ENCODE measurements around the gene VWC2L. TPM values are rescaled to one million over a fixed set of nuclear protein-coding genes. Genes with fewer than 3 reads are reported as not detected.

Gene VWC2L
- total and polyA plus RNA-seq, 2 of the 8 experiments (the other 6 are each of a cell fraction or from before 2014, with no cell fraction given): not detected

DNA sequence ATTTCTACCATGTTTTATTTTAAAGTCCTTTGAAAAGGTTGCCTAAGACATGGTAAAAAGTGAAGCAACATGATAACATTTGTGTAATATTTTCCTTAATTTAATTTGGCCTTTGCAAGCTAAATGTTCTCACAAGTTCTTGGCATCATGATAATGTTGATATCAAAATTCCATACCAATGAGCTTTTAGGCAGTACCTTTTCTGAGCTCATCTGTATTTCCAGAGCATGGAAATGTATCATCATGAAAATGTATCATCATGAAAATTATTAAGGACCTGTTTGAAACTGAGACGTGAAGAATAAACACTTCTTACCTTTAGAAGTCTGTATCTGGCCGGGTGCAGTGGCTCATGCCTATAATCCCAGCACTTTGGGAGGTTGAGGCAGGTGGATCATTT, 73.8 kb downstream of the VWC2L start:
- H3K4me3 ChIP-seq (ENCODE audit: extremely low read depth in 1 of 4, insufficient read depth in 2 of 4, low read depth in 3 of 4, low read length in 4 of 4): no peak overlapping the region
- no peak for FAIRE-seq
- no peaks in the 10 kb centered on the region for H4K20me1 ChIP-seq (replicated peaks in 1 of 2; ENCODE audit: control insufficient read depth in 1 of 2, insufficient read depth in 2 of 2, low read length in 2 of 2)

More for the DNA sequence above, 73.8 kb downstream of the VWC2L start:
- Histone ChIP-seq H3K56ac (replicated peaks; ENCODE audit: insufficient read length, low read depth, low read length) (no peak overlapping the region), H3K18ac (ENCODE audit: extremely low read depth, low read length) (no peak overlapping the region), H3K27ac (ENCODE audit: low read depth, low read length) (no peak overlapping the region; the same call in 1 of the 2 replicates), H2BK20ac (ENCODE audit: low read length) (no peak overlapping the region), H3K4ac (replicated peaks; ENCODE audit: insufficient read length, low read depth, low read length) (no peak overlapping the region), H3K14ac (ENCODE audit: insufficient read length) (no peak overlapping the region), H2BK12ac (ENCODE audit: low read depth, low read length) (no peak overlapping the region), H3K4me2 (ENCODE audit: insufficient read depth in 1 of 2, low read depth in 2 of 2, low read length in 2 of 2) (no peak overlapping the region), H4K8ac (ENCODE audit: extremely low read depth, insufficient read depth, low read length) (no peak overlapping the region), H2BK120ac (replicated peaks; ENCODE audit: low read depth, low read length) (no peak overlapping the region), H4K5ac (ENCODE audit: insufficient read length, low read depth, low read length) (no peak overlapping the region), H2AK5ac (ENCODE audit: low read depth, low read length) (no peak overlapping the region), H3K79me1 (ENCODE audit: low read depth, low read length) (no peaks in the 10 kb centered on the region), H3K23me2 (ENCODE audit: low read depth, low read length) (no peaks in the 10 kb centered on the region), H4K91ac (replicated peaks; ENCODE audit: insufficient read length, low read length) (no peak overlapping the region), H3K9ac (replicated peaks in 1 of 4; ENCODE audit: extremely low read depth in 1 of 4, low read depth in 3 of 4, low read length in 3 of 4) (no peak overlapping the region), H2AFZ (ENCODE audit: low read length) (no peak overlapping the region), H3K36me3 (ENCODE audit: control insufficient read depth in 2 of 4, insufficient read depth in 4 of 4, low read length in 3 of 4) (no peaks in the 10 kb centered on the region), H3K79me2 (ENCODE audit: control insufficient read depth in 1 of 2, insufficient read depth in 2 of 2, low read length in 2 of 2) (no peaks in the 10 kb centered on the region), H3K27me3 (replicated peaks in 1 of 4; ENCODE audit: control insufficient read depth in 3 of 4, extremely low read depth in 1 of 4, insufficient read depth in 3 of 4, low read length in 3 of 4) (no peaks in the 10 kb centered on the region), H3K9me3 (ENCODE audit: insufficient read depth in 2 of 2, low read depth in 1 of 2, low read length in 1 of 2) (no peaks in the 10 kb centered on the region), H3K23ac (ENCODE audit: insufficient read length) (no peak overlapping the region), H2BK5ac (ENCODE audit: low read depth, low read length) (no peak overlapping the region), H3K4me1 (replicated peaks in 1 of 4; ENCODE audit: control insufficient read depth in 3 of 4, insufficient read depth in 4 of 4, low read length in 3 of 4) (peaks cover 0 to 3% (median 0%) of the 10 kb centered on the region in 4 experiments; a peak in 1 of 7 replicates), H2BK15ac (ENCODE audit: low read length) (no peak overlapping the region)
- CTCF ChIA-PET (ENCODE audit: partially characterized antibody): no interaction called here
- POLR2A ChIA-PET (ENCODE audit: partially characterized antibody): no interaction called here
- 95% methylated on average over 2 of the region's 2 CpGs; no CpG with 5 or more reads in 1 of the 2 experiments for WGBS, 2 experiments (ENCODE audit: extremely low coverage in 1 of 2, insufficient coverage in 1 of 2, insufficient read length in 1 of 2, insufficient replicate concordance in 2 of 2, low coverage in 1 of 2, low lambda C conversion rate in 2 of 2, missing lambda C conversion rate in 1 of 2)
- TF ChIP-seq CHD1 (IDR thresholded peaks at IDR 0.05; ENCODE audit: low read depth, low read length) (no peak), CREB1 (IDR thresholded peaks at IDR 0.05) (no peak), BRCA1 (IDR thresholded peaks at IDR 0.05; ENCODE audit: low read depth, low read length) (no peak), TAF1 (IDR thresholded peaks at IDR 0.05; ENCODE audit: low read depth, low read length) (no peak), EGR1 (IDR thresholded peaks at IDR 0.05; ENCODE audit: borderline replicate concordance, low read depth, low read length) (no peak), CHD2 (IDR thresholded peaks at IDR 0.05; ENCODE audit: low read length) (no peak), TBP (IDR thresholded peaks at IDR 0.05; ENCODE audit: low read depth, low read length) (no peak), POLR2A (IDR thresholded peaks at IDR 0.05; ENCODE audit: control extremely low read depth in 1 of 2, low read depth in 2 of 2, low read length in 2 of 2) (no peak)
- DNase-seq (ENCODE audit: low read depth in 1 of 2, low spot score in 2 of 2): no peak

Measured in H1 (cell line).